Keratinocyte (primary cell): ENCODE results near the gene FGFR2. TPM values are rescaled to one million over a fixed set of nuclear protein-coding genes. Genes with fewer than 3 reads are reported as not detected.

Experiments used
- DNase-seq: peaks from one replicate; pipeline ENCODE4 v3.0.0-alpha.2; 2011; ENCODE audit warnings: low read depth, missing footprints, low spot score
- FAIRE-seq: peaks from 2 replicates; lab custom pipeline; 2011; peaks lifted over from hg19 to GRCh38; lab: Jason Lieb, UNC
- H2AFZ ChIP-seq: 2 replicates; pipeline ENCODE4 v1.6.0; 2012; ENCODE audit warnings: low read length, control low read depth, inconsistent platforms; ENCODE audit not compliant: control insufficient read depth
- H3K27ac ChIP-seq: 2 replicates; pipeline ENCODE4 v1.5.1; 2011; ENCODE audit warnings: low read length; ENCODE audit not compliant: control insufficient read depth, insufficient read depth
- H3K27me3 ChIP-seq: 3 replicates; pipeline ENCODE4 v1.6.0; 2011; ENCODE audit warnings: low read length; ENCODE audit not compliant: control insufficient read depth, insufficient read depth; ENCODE audit errors: extremely low read depth
- H3K36me3 ChIP-seq, 2 experiments: 2 replicates in 1 of 2; 3 replicates in 1 of 2; pipeline ENCODE4 v1.5.1; 2011; ENCODE audit warnings: low read length in 2 of 2, mild to moderate bottlenecking in 1 of 2; ENCODE audit not compliant: control insufficient read depth in 2 of 2, insufficient read depth in 2 of 2; ENCODE audit errors: extremely low read depth in 1 of 2
- H3K4me1 ChIP-seq: 3 replicates; pipeline ENCODE4 v1.5.1; 2011; ENCODE audit warnings: low read length; ENCODE audit not compliant: control insufficient read depth, insufficient read depth; ENCODE audit errors: extremely low read depth
- H3K4me2 ChIP-seq: 3 replicates; pipeline ENCODE4 v1.6.0; 2011; ENCODE audit warnings: low read depth, low read length; ENCODE audit not compliant: control insufficient read depth, insufficient read depth; ENCODE audit errors: extremely low read depth
- H3K4me3 ChIP-seq, 3 experiments: fragments of 200-600 bp in 1 of 3; sonication (generic) in 1 of 3; 2 replicates in 2 of 3; 3 replicates in 1 of 3; pipeline ENCODE4 v1.5.1; 2011 to 2016; ENCODE audit warnings: low read length in 3 of 3, mild to moderate bottlenecking in 3 of 3, control low read depth in 2 of 3, inconsistent platforms in 1 of 3, low read depth in 1 of 3, mixed read lengths in 1 of 3, mixed run types in 1 of 3, moderate library complexity in 1 of 3; ENCODE audit not compliant: control insufficient read depth in 2 of 3, insufficient read depth in 2 of 3; ENCODE audit errors: extremely low read depth in 1 of 3
- H3K79me2 ChIP-seq: 2 replicates; pipeline ENCODE4 v1.6.0; 2012; ENCODE audit warnings: low read length; ENCODE audit not compliant: control insufficient read depth, insufficient read depth
- H3K9ac ChIP-seq: 3 replicates; pipeline ENCODE4 v1.6.0; 2011; ENCODE audit warnings: low read length; ENCODE audit not compliant: control insufficient read depth, insufficient read depth; ENCODE audit errors: extremely low read depth
- H3K9me1 ChIP-seq: 3 replicates; pipeline ENCODE4 v1.6.0; 2011; ENCODE audit warnings: low read length; ENCODE audit not compliant: control insufficient read depth, insufficient read depth; ENCODE audit errors: extremely low read depth
- H3K9me3 ChIP-seq: 2 replicates; pipeline ENCODE4 v1.5.1; 2012; ENCODE audit warnings: low read depth, low read length; ENCODE audit not compliant: control insufficient read depth
- H4K20me1 ChIP-seq: 3 replicates; pipeline ENCODE4 v1.6.0; 2011; ENCODE audit warnings: low read length; ENCODE audit not compliant: control insufficient read depth, insufficient read depth; ENCODE audit errors: extremely low read depth
- EZH2 ChIP-seq: IDR thresholded peaks from one replicate; pipeline ENCODE4 v1.6.1; 2012; ENCODE audit warnings: inconsistent platforms, mild to moderate bottlenecking, low read length, moderate library complexity
- dilution Hi-C: fragments of 300-500 bp; cut with MboI; formaldehyde crosslinking; loops from one replicate; pipeline ENCODE4 v1.7.0; 2020; ENCODE audit warnings: low sequenced_read_pairs; ENCODE audit not compliant: extremely low pct_ligation_motif_present
- polyA plus RNA-seq, 5 experiments: library from polyadenylated mRNA; depleted of rRNA in 3 of 5; stranded (reverse) in 3 of 5; stranded (forward) in 1 of 5; unstranded in 1 of 5; fragments of >200 nt; gene quantifications; 1 replicate in 1 of 5; 2 replicates in 3 of 5; 3 replicates in 1 of 5; pipeline versions ENCODE4 v1.2.1 to v1.2.3, GENCODE V29; 2011 to 2012; ENCODE audit warnings: missing spikeins in 2 of 5, low read depth in 1 of 5, low replicate concordance in 1 of 5
- TF ChIP-seq, protein P1 (sequence below), 3 experiments: IDR thresholded peaks in 1 of 3; conservative IDR thresholded peaks in 1 of 3; optimal IDR thresholded peaks in 1 of 3; 2 replicates in 2 of 3; 3 replicates in 1 of 3; pipeline versions ENCODE3 to v1.5.1; 2011; ENCODE audit warnings: low read length in 3 of 3, mild to moderate bottlenecking in 3 of 3, moderate library complexity in 2 of 3, control low read depth in 1 of 3, inconsistent platforms in 1 of 3; ENCODE audit not compliant: insufficient read depth in 2 of 3; ENCODE audit errors: extremely low read depth in 1 of 3

The FGFR2 gene
- polyA plus RNA-seq, 1 donor (not counting 4 experiments of a cell fraction or from before 2014, with no cell fraction given) = 20.6 TPM

DNA sequence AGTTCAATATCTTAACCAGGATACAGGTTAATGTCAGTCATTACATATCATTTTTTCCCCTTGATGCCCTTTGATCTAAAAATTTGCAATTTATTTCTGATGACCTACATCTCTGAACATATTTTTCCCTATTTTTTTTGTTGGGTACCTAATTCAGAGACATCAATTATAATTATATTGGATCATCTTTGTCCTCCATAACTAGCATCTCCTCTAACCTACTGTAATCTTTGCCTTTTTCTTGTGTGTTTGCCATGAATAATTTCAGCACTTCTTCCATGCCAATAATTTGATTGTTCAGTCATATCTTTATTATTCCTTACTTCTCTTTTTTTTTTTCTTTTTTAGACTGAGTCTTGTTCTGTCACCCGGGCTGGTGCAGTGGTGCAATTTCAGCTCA is 39.2 kb upstream of the FGFR2 start:
- Histone ChIP-seq H4K20me1 (no peaks in the 10 kb centered on the region), H3K79me2 (no peaks in the 10 kb centered on the region), H3K9me3 (peaks cover 2% of the 10 kb centered on the region), H3K36me3 (no peaks in the 10 kb centered on the region), H3K27ac (no peak overlapping the region), H3K27me3 (no peaks in the 10 kb centered on the region), H2AFZ (no peak overlapping the region), H3K4me2 (no peak overlapping the region), H3K4me3 (no peak overlapping the region), H3K4me1 (peaks cover 3% of the 10 kb centered on the region), H3K9me1 (no peaks in the 10 kb centered on the region), H3K9ac (no peak overlapping the region)
- no peak for TF ChIP-seq EZH2
- TF ChIP-seq, protein P1, sequence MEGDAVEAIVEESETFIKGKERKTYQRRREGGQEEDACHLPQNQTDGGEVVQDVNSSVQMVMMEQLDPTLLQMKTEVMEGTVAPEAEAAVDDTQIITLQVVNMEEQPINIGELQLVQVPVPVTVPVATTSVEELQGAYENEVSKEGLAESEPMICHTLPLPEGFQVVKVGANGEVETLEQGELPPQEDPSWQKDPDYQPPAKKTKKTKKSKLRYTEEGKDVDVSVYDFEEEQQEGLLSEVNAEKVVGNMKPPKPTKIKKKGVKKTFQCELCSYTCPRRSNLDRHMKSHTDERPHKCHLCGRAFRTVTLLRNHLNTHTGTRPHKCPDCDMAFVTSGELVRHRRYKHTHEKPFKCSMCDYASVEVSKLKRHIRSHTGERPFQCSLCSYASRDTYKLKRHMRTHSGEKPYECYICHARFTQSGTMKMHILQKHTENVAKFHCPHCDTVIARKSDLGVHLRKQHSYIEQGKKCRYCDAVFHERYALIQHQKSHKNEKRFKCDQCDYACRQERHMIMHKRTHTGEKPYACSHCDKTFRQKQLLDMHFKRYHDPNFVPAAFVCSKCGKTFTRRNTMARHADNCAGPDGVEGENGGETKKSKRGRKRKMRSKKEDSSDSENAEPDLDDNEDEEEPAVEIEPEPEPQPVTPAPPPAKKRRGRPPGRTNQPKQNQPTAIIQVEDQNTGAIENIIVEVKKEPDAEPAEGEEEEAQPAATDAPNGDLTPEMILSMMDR (optimal IDR thresholded peaks at IDR 0.05 in 1 of 3, IDR thresholded peaks at IDR 0.05 in 1 of 3, conservative IDR thresholded peaks at IDR 0.05 in 1 of 3; ENCODE audit: extremely low read depth in 1 of 3, insufficient read depth in 2 of 3, low read length in 3 of 3) = no peak
- DNase-seq = no peak
- dilution Hi-C loops = no loop called here
- FAIRE-seq = no peak

DNA sequence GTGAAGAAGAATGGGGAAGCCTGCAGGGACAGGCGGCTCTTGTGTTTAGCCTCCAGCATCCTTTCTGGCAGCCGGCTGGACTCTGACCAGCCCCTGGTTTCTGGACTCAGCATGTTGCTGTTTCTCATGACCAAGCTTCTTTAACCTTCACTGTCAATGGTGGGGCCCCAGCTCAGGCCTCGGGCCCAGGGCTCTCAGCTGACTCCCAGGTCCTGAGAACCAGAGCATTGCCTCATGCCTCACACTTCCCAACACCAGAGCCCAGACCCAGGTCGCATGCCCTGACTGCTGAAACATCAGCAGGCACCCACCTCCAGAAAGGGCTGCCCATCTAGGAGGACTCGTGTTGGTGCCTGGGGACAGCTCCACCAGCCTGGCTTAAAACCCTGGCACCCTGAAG is 34.8 kb upstream of the FGFR2 start:
- Histone ChIP-seq H3K4me2 (no peak overlapping the region), H3K79me2 (no peaks in the 10 kb centered on the region), H3K9me1 (no peaks in the 10 kb centered on the region), H3K27ac (no peak overlapping the region), H3K4me1 (peaks cover 20% of the 10 kb centered on the region), H3K9ac (no peak overlapping the region), H4K20me1 (no peaks in the 10 kb centered on the region), H3K36me3 (no peaks in the 10 kb centered on the region), H3K9me3 (no peaks in the 10 kb centered on the region), H3K4me3 (no peak overlapping the region), H3K27me3 (no peaks in the 10 kb centered on the region), H2AFZ (no peak overlapping the region)
- no peak for FAIRE-seq
- dilution Hi-C loops = no loop called here
- TF ChIP-seq, protein P1 (optimal IDR thresholded peaks at IDR 0.05 in 1 of 3, IDR thresholded peaks at IDR 0.05 in 1 of 3, conservative IDR thresholded peaks at IDR 0.05 in 1 of 3; ENCODE audit: extremely low read depth in 1 of 3, insufficient read depth in 2 of 3, low read length in 3 of 3) = no peak
- TF ChIP-seq EZH2 = no peak
- no peak for DNase-seq
